Skeletal muscle satellite cell (primary cell): ENCODE results near the gene BICDL1.

ENCODE experiments used
- H3K27me3 ChIP-seq: 2 replicates; pipeline ENCODE4 v1.7.0; 2013; ENCODE audit warnings: low read length; ENCODE audit not compliant: control insufficient read depth, insufficient read depth
- H3K36me3 ChIP-seq: 2 replicates; pipeline ENCODE4 v1.7.0; 2013; ENCODE audit warnings: mild to moderate bottlenecking, control low read depth, low read length; ENCODE audit not compliant: insufficient read depth
- H3K4me1 ChIP-seq: 2 replicates; pipeline ENCODE4 v1.7.0; 2013; ENCODE audit warnings: low read length; ENCODE audit not compliant: control insufficient read depth, insufficient read depth
- H3K4me2 ChIP-seq: 2 replicates; pipeline ENCODE4 v1.7.0; 2013; ENCODE audit warnings: mild to moderate bottlenecking, low read length
- H3K4me3 ChIP-seq: 2 replicates; pipeline ENCODE4 v1.7.0; 2013; ENCODE audit warnings: low read length
- H3K9ac ChIP-seq: 2 replicates; pipeline ENCODE4 v1.7.0; 2013; ENCODE audit warnings: mild to moderate bottlenecking, low read depth, low read length, moderate library complexity
- H3K9me3 ChIP-seq: replicated peaks from 2 replicates; pipeline ENCODE4 v1.7.0; 2013; ENCODE audit warnings: mild to moderate bottlenecking, control low read depth, low read length

Gene BICDL1

GRCh38 chr12:120075034-120075616, 86.1 kb downstream of the BICDL1 start:
- Histone ChIP-seq H3K27me3 (peaks cover 36% of the 10 kb centered on the region), H3K4me2 (no peak overlapping the region), H3K9ac (no peak overlapping the region), H3K36me3 (no peaks in the 10 kb centered on the region), H3K4me1 (no peaks in the 10 kb centered on the region), H3K4me3 (no peak overlapping the region), H3K9me3 (no peaks in the 10 kb centered on the region)

DNA sequence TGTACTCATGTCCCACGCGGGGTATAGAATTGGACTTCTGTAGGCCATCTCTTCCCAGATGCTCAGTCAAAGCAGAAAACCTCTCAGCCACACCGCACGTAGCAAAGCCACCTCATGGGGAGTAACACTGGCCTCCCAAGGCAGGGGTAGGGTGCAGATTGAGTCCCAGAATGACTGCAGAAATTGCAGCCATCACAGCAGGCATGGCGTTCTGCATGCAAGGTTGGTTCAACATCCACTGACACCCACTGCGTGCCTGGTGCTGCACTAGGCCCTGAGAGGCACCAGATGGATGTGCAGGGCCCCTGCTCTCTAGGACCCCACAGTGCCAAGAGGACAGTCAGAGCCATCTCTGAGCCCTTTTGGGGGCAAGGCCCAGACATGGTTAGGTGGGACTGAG, 87.6 kb downstream of the BICDL1 start:
- H3K4me1 ChIP-seq, result no peaks in the 10 kb centered on the region
- no peaks in the 10 kb centered on the region for H3K36me3 ChIP-seq
- H3K27me3 ChIP-seq, result peaks cover 43% of the 10 kb centered on the region
- H3K4me3 ChIP-seq, result no peak overlapping the region
- H3K9ac ChIP-seq, result no peak overlapping the region
- H3K9me3 ChIP-seq, result no peaks in the 10 kb centered on the region
- no peak overlapping the region for H3K4me2 ChIP-seq

DNA sequence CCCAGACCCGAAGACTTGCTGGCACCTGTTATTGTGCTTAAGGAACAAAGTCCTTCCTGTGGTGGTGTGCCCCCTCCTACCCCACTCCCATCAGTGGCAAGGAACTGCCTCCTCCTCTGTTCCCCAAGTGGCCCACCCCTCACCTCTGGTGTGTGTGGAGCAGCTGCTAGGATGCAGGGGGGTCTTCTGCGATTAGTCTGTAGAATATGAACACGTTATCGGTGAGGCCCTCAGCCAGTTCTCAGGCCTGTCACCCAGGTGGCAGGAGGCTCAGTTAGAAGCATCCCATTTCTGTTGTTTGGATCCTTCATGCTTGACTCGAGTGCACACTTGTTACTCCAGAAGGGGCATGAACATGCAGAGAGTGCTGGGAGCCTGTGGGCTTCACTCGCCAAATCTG, 88.2 kb downstream of the BICDL1 start:
- Histone ChIP-seq H3K27me3 (peaks cover 38% of the 10 kb centered on the region), H3K36me3 (no peaks in the 10 kb centered on the region), H3K4me2 (no peak overlapping the region), H3K9me3 (no peaks in the 10 kb centered on the region), H3K4me1 (no peaks in the 10 kb centered on the region), H3K9ac (no peak overlapping the region), H3K4me3 (no peak overlapping the region)

GRCh38 chr12:120078868-120079267, 89.8 kb downstream of the BICDL1 start:
- Histone ChIP-seq H3K4me2 (no peak overlapping the region), H3K9ac (no peak overlapping the region), H3K36me3 (no peaks in the 10 kb centered on the region), H3K4me1 (no peaks in the 10 kb centered on the region), H3K27me3 (peaks cover 38% of the 10 kb centered on the region), H3K9me3 (no peaks in the 10 kb centered on the region), H3K4me3 (no peak overlapping the region)

- Histone ChIP-seq H3K9me3 (no peaks in the 10 kb centered on the region), H3K4me2 (no peak overlapping the region), H3K36me3 (no peaks in the 10 kb centered on the region), H3K4me3 (no peak overlapping the region), H3K9ac (no peak overlapping the region), H3K27me3 (peaks cover 32% of the 10 kb centered on the region), H3K4me1 (no peaks in the 10 kb centered on the region)
Observed at GRCh38 chr12:120079411-120080400, 90.7 kb downstream of the BICDL1 start.

GRCh38 chr12:120081641-120082040, 92.6 kb downstream of the BICDL1 start:
- Histone ChIP-seq H3K9me3 (no peaks in the 10 kb centered on the region), H3K4me1 (peaks cover 3% of the 10 kb centered on the region), H3K27me3 (peaks cover 20% of the 10 kb centered on the region), H3K4me3 (no peak overlapping the region), H3K36me3 (no peaks in the 10 kb centered on the region), H3K4me2 (no peak overlapping the region), H3K9ac (no peak overlapping the region)

DNA sequence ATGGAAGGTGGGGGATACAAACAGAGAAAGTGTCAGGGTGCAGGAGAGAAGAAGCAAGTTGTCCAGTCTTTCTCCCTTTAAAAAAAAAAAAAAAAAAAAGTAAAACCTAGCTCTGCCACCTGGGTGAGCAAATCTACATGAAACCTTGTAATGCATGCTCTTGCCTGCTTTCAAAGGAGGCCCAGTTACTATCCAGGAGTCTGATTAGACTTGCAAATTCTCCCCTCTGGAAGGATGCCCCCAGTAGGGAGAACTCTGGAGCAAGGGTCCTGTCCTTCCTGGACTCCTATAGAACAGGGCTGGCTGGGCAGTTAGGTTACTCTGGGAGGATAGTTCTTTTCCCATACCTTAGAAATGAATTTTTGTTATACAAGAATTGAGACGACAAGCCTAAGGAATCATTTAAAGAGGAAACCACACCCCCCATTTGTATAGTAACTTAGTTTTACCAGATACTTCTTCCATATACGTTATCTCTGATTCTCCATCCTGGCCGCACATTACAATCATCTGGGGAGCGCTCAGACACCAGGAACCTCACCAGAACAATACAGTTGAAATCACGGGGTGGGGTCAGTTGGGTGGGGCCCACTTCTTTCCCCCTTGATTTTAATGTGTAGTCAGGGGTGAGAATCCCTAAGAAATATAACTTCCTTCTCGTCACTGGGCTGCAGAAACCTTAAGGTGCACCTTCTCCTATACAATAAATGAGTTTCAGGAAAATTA, 97.0 kb downstream of the BICDL1 start:
- peak overlapping the region; percentile 68 for H3K4me3 ChIP-seq

DNA sequence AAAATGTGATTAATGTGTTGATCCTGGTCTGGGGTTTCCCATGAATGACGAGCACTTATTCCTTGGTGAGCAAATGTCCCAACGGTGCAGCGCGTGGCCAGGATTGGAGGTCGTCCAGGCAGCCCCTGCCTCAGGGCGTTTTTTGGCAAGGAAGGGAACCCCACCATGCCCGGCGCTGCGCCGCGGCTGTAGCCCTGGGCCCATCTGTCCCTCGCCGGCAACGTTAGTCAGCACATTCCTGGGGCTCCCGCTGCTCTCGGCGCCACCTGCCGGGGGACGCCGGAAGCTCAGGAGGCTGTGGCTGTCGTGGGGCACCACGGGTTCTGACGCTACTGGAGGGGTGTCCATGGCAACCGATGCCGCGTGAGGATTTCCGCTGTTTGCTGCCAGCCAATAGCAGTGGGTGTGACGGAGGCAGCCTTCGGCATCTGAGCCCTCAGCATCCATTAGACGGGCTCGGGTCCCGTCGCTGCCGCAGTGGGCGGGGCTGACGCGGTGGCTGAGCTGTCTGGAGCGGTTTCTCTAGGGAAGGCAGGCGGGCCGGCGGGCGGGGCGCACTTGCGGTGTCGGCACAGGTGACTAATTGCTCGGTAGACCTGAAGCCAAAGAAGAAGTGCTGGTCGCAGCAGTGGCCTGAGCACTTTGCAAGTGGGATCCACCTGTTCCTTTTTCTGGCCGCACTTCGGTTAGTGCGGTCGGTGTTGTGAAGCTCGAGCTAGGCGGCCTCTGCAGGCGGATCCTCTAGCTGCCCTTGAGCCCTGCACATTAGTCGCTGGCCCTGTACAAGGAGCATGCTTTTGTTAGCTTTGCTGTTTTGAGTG, 98.0 kb downstream of the BICDL1 start:
- Histone ChIP-seq H3K9ac (peak overlapping the region; percentile 75), H3K9me3 (no peaks in the 10 kb centered on the region), H3K4me2 (peak overlapping the region; percentile 96), H3K36me3 (peaks cover 10% of the 10 kb centered on the region), H3K4me1 (peaks cover 10% of the 10 kb centered on the region), H3K4me3 (peak overlapping the region; percentile 72), H3K27me3 (no peaks in the 10 kb centered on the region)

More for the DNA sequence above, 97.0 kb downstream of the BICDL1 start:
- Histone ChIP-seq H3K4me1 (peaks cover 10% of the 10 kb centered on the region), H3K36me3 (peaks cover 1% of the 10 kb centered on the region), H3K9ac (peak overlapping the region; percentile 75), H3K9me3 (no peaks in the 10 kb centered on the region), H3K4me2 (peak overlapping the region; percentile 96), H3K27me3 (no peaks in the 10 kb centered on the region)

DNA sequence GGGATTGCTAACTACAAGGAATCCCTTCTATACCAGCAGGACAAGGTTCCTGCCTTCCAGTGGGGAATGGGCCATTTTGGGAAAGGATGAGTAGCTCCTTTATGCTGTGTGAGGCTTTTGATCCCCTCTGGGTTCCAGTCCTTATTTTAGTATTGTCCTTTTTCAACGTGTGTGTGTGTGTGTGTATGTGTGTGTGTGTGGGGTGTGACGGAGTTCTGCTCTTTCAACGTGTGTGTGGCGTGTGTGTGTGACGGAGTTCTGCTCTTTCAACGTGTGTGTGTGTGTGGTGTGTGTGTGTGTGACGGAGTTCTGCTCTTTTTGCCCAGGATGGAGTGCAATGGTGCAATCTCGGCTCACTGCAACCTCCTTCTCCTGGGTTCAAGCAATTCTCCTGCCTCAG, 100.1 kb downstream of the BICDL1 start:
- no peak overlapping the region for H3K4me2 ChIP-seq
- no peaks in the 10 kb centered on the region for H3K9me3 ChIP-seq
- H3K9ac ChIP-seq, result no peak overlapping the region
- H3K4me3 ChIP-seq, result no peak overlapping the region
- peaks cover 10% of the 10 kb centered on the region for H3K4me1 ChIP-seq
- H3K27me3 ChIP-seq, result no peaks in the 10 kb centered on the region
- peaks cover 21% of the 10 kb centered on the region for H3K36me3 ChIP-seq

- H3K36me3 ChIP-seq, result peaks cover 26% of the 10 kb centered on the region
- peaks cover 10% of the 10 kb centered on the region for H3K4me1 ChIP-seq
- no peak overlapping the region for H3K4me2 ChIP-seq
- H3K9me3 ChIP-seq, result no peaks in the 10 kb centered on the region
- no peaks in the 10 kb centered on the region for H3K27me3 ChIP-seq
- H3K4me3 ChIP-seq, result no peak overlapping the region
- H3K9ac ChIP-seq, result no peak overlapping the region
Observed at GRCh38 chr12:120089796-120090195, 100.8 kb downstream of the BICDL1 start.

- Histone ChIP-seq H3K36me3 (peaks cover 28% of the 10 kb centered on the region), H3K9me3 (no peaks in the 10 kb centered on the region), H3K4me2 (no peak overlapping the region), H3K4me3 (no peak overlapping the region), H3K27me3 (no peaks in the 10 kb centered on the region), H3K4me1 (peaks cover 10% of the 10 kb centered on the region), H3K9ac (no peak overlapping the region)
Observed at GRCh38 chr12:120090206-120090605, 101.2 kb downstream of the BICDL1 start.
